Suprapubic skin (tissue), 4 donors: Measurements from ENCODE around the gene KANSL1. TPM values are rescaled to one million over a fixed set of nuclear protein-coding genes. Genes with fewer than 3 reads are reported as not detected.
"Not testable (repeated sequence)": the region's sequence is repeated elsewhere in the genome, so short reads cannot be mapped to it uniquely, and the experiment has no call there.

Experiments
- DNase-seq, 2 donors: peaks; one replicate each; pipeline ENCODE4 v3.0.0-alpha.2; 2019; ENCODE audit warnings: low spot score in 2 of 2
- H3K27ac ChIP-seq: fragments of 200-600 bp; sonication (generic); one replicate; pipeline ENCODE4 v1.5.1; 2019
- H3K27me3 ChIP-seq: fragments of 200-600 bp; sonication (generic); one replicate; pipeline ENCODE4 v1.5.1; 2019
- H3K36me3 ChIP-seq: fragments of 200-600 bp; sonication (generic); one replicate; pipeline ENCODE4 v1.5.1; 2019
- H3K4me1 ChIP-seq: fragments of 200-600 bp; sonication (generic); one replicate; pipeline ENCODE4 v1.5.1; 2019
- H3K4me3 ChIP-seq: fragments of 200-600 bp; sonication (generic); one replicate; pipeline ENCODE4 v1.5.1; 2019; ENCODE audit warnings: mild to moderate bottlenecking
- H3K9me3 ChIP-seq: fragments of 200-600 bp; sonication (generic); one replicate; pipeline ENCODE4 v1.5.1; 2019
- CTCF ChIP-seq, 2 donors: fragments of 200-600 bp in 1 of 2; fragments of 450-650 bp in 1 of 2; sonication (generic) in 1 of 2; IDR thresholded peaks; one replicate each; pipeline ENCODE4 v1.5.1; 2016 to 2019; ENCODE audit warnings: antibody characterized with exemption in 2 of 2, mild to moderate bottlenecking in 1 of 2, moderate library complexity in 1 of 2
- EP300 ChIP-seq: sonication (generic); formaldehyde crosslinking; IDR thresholded peaks from one replicate; pipeline ENCODE4 v1.6.1; 2017; ENCODE audit warnings: antibody characterized with exemption
- POLR2A ChIP-seq, 2 donors: fragments of 450-650 bp; IDR thresholded peaks; one replicate each; pipeline ENCODE4 v1.6.1; 2017; ENCODE audit warnings: antibody characterized with exemption in 2 of 2, mild to moderate bottlenecking in 2 of 2, moderate library complexity in 2 of 2
- POLR2AphosphoS5 ChIP-seq, 3 donors: sonication (generic); formaldehyde crosslinking; IDR thresholded peaks; one replicate each; pipeline ENCODE4 v1.6.1; 2017; ENCODE audit warnings: antibody characterized with exemption in 3 of 3
- WGBS: methylation state at CpG from one replicate; pipeline ENCODE4 v1.1.5; 2018; 5-methylcytosine and 5-hydroxymethylcytosine counted together
- total RNA-seq, 4 donors: library from RNA; depleted of rRNA; stranded (reverse); fragments of >200 nt; gene quantifications; one replicate each; pipeline ENCODE4 v1.1.0, GENCODE V29; 2016

The KANSL1 gene
- total RNA-seq, 4 donors from 2014 or later: 68.2 to 187 (median 79.0) TPM

DNA sequence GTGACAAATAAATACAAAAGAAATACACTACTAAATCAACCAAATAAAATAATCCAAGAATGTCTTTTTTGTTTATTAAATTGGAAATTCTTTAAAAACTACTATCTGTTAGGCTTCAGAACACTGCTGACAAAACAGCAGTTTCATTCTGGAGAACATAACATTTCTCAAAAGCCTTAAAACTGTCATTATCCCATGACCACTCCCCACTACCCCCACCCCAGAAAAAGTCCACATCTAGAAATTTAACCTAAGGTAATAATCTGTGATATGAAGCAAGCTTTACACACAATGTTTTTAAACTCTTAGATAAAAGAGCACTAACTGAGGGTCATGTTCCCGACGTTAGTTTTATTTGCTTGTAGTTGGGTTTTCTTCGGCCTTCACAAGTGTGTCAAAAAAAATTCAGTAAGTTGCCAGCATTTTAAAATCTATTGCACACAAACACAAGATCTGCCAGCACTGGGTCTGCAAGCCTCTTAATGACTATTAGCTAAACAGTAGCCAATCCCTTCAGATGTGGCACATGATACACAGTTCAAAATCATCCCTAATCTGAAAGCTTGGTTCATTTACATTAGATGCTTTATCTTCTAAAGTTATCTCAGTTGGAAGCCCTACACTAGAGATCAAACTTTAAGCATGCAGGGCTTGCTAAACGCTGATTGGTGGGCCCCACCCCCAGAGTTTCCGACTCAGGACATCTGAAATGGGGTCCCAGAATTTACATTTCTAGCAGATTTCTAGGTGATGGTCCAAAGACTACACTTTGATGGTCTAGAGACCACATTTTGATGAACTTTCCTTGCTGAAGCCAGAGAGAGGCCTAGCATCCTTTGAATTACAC is 75.2 kb downstream of the KANSL1 start:
- 31% methylated on average over 5 of the region's 5 CpGs for WGBS
- no peaks in the 10 kb centered on the region for H3K9me3 ChIP-seq
- no peak overlapping the region for H3K4me3 ChIP-seq
- no peaks in the 10 kb centered on the region for H3K36me3 ChIP-seq
- DNase-seq: no peak
- TF ChIP-seq POLR2AphosphoS5 (IDR thresholded peaks at IDR 0.05) (no peak), CTCF (IDR thresholded peaks at IDR 0.05) (no peak), EP300 (no peak), POLR2A (IDR thresholded peaks at IDR 0.05) (no peak)
- peaks cover 54% of the 10 kb centered on the region for H3K4me1 ChIP-seq
- H3K27me3 ChIP-seq: no peaks in the 10 kb centered on the region
- no peak overlapping the region for H3K27ac ChIP-seq

GRCh38 chr17:46117117-46117516 is 76.1 kb downstream of the KANSL1 start:
- Histone ChIP-seq H3K36me3 (no peaks in the 10 kb centered on the region), H3K27me3 (no peaks in the 10 kb centered on the region), H3K4me3 (no peak overlapping the region), H3K4me1 (peaks cover 51% of the 10 kb centered on the region), H3K9me3 (no peaks in the 10 kb centered on the region), H3K27ac (no peak overlapping the region)
- DNase-seq: no peak
- 77% methylated on average over 3 of the region's 3 CpGs for WGBS
- TF ChIP-seq POLR2A (IDR thresholded peaks at IDR 0.05) (no peak), CTCF (IDR thresholded peaks at IDR 0.05) (no peak), POLR2AphosphoS5 (IDR thresholded peaks at IDR 0.05) (no peak), EP300 (no peak)

DNA sequence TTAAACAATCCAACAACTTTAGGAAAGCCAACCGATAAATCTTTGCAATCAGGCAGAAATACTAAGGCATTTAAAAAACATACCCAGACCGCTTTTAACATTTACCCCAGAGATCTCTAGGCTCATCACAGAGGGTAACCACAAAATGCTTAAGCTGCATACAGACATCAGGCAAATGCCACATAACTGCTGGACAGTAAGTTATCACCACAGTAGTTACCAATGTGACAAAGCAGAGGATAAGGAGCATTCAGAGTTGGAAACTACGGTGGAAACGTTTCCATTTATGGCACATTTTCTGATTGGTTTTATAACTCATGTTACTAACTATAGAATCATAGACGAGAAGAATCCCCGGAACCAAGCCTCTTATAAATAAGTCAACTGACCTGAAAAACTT is 77.5 kb downstream of the KANSL1 start:
- DNase-seq: no peak
- no peaks in the 10 kb centered on the region for H3K36me3 ChIP-seq
- TF ChIP-seq POLR2AphosphoS5 (IDR thresholded peaks at IDR 0.05) (no peak), POLR2A (IDR thresholded peaks at IDR 0.05) (no peak), CTCF (IDR thresholded peaks at IDR 0.05) (no peak), EP300 (no peak)
- no peaks in the 10 kb centered on the region for H3K27me3 ChIP-seq
- no peak overlapping the region for H3K27ac ChIP-seq
- no peak overlapping the region for H3K4me3 ChIP-seq
- H3K9me3 ChIP-seq: no peaks in the 10 kb centered on the region
- WGBS: 51% methylated on average over 6 of the region's 6 CpGs
- H3K4me1 ChIP-seq: peaks cover 37% of the 10 kb centered on the region

DNA sequence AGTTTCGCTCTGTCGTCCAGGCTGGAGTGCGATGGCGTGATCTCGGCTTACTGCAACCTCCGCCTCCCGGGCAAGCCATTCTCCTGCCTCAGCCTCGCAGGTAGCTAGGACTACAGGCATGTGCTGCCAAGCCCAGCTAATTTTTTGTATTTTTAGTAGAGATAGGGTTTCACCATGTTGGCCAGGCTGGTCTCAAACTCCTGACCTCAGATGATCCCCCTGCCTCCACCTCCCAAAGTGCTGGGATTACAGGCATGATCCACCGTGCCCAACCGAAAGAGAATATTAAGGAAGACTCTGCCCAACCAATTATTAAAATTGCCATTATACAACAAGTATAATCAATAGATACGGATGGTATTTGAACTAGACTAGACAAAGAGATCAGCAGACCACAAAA is 82.0 kb downstream of the KANSL1 start:
- 96% methylated on average over 11 of the region's 11 CpGs for WGBS
- not testable (repeated sequence) for H3K27ac ChIP-seq, H3K9me3 ChIP-seq, H3K4me3 ChIP-seq, DNase-seq, H3K27me3 ChIP-seq, H3K36me3 ChIP-seq
- peaks cover 48% of the 10 kb centered on the region for H3K4me1 ChIP-seq

GRCh38 chr17:46110219-46110618 is 83.0 kb downstream of the KANSL1 start:
- Histone ChIP-seq H3K4me3 (no peak overlapping the region), H3K36me3 (no peaks in the 10 kb centered on the region), H3K27me3 (no peaks in the 10 kb centered on the region), H3K4me1 (peaks cover 41% of the 10 kb centered on the region), H3K9me3 (no peaks in the 10 kb centered on the region), H3K27ac (no peak overlapping the region)
- no peak for TF ChIP-seq CTCF (IDR thresholded peaks at IDR 0.05)
- no peak for TF ChIP-seq POLR2A (IDR thresholded peaks at IDR 0.05)
- TF ChIP-seq EP300: no peak
- TF ChIP-seq POLR2AphosphoS5 (IDR thresholded peaks at IDR 0.05): no peak
- no peak for DNase-seq
- 66% methylated on average over 1 of the region's 1 CpG for WGBS
